ENCODE data around the gene NFIA. TPM values are rescaled to one million over a fixed set of nuclear protein-coding genes. Genes with fewer than 3 reads are reported as not detected.
A peak's percentile ranks its signal among the peaks of the same experiment; 100 is the strongest.

Gene NFIA
- total RNA-seq, 1 experiment from 2014 or later, result 38.6 TPM

DNA sequence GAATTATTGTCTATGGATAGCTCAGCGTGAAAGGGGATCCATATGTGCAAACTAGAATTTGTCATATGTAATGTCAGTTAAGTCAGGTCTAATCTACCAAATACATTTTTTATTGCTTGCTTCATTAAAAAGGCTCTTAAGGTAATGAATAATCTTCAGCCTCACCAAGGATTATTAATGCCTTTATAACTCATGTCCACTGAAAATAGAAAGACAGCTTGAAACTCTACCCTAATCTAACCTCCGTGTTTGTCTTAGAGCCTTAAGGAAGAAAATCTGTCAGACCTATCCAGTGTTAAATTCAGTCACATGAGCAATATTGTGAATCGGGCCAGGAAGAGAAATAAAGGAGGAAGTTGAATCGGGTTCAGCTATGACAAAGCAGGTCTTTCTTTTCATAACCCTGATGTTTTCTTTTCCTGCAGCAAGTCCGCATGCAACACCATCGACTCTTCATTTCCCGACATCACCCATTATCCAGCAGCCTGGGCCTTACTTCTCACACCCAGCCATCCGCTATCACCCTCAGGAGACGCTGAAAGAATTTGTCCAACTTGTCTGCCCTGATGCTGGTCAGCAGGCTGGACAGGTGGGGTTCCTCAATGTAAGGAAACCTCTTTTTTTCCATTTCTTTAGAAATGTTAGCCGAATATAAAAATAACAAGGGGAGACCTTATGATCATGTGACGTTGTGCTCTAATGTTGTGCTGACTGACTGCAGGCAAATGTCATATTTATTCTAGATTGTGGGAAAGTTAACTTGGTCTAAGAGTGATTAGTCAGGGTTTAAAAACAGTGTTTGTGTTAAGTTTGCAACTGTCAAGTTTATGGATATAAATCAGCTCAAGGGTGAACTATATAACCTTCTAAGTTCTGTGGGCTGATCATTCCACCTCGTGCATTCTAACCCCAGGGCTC, 321.6 kb downstream of the NFIA start:
- H3K4me1 Mint-ChIP-seq (ENCODE audit: low read depth, unreplicated experiment), result peaks cover 48% of the 10 kb centered on the region
- peak; percentile 19 for DNase-seq
- CTCF ChIA-PET, result interaction anchor here (1.1 kb wide), 1 partner anchor 17 kb away, joined by 4 read pairs; no protein-coding TSS in a partner anchor
- H3K4me3 Mint-ChIP-seq (ENCODE audit: low read depth, unreplicated experiment), result peak overlapping the region; percentile 40
- no peak for TF ChIP-seq CTCF (IDR thresholded peaks at IDR 0.05; ENCODE audit: unreplicated experiment)
- H3K27ac Mint-ChIP-seq (ENCODE audit: unreplicated experiment), result peak overlapping the region; percentile 82
- H3K36me3 Mint-ChIP-seq (ENCODE audit: insufficient read depth, unreplicated experiment), result peaks cover 12% of the 10 kb centered on the region
- H3K9me3 Mint-ChIP-seq (ENCODE audit: low read depth, unreplicated experiment), result no peaks in the 10 kb centered on the region
- no peaks in the 10 kb centered on the region for H3K27me3 Mint-ChIP-seq (ENCODE audit: unreplicated experiment)
- intact Hi-C loops (cut with micrococcal nuclease; ENCODE audit: unreplicated experiment), result loop anchor here (2.0 to 5.0 kb wide), 2 partner anchors 65 to 117 kb away; no protein-coding TSS in a partner anchor
- TSS peak; percentile 75 for BruUV-seq (replicated peaks)

GRCh38 chr1:61404597-61405376, 322.4 kb downstream of the NFIA start:
- H3K9me3 Mint-ChIP-seq (ENCODE audit: low read depth, unreplicated experiment), result no peaks in the 10 kb centered on the region
- H3K4me1 Mint-ChIP-seq (ENCODE audit: low read depth, unreplicated experiment), result peaks cover 42% of the 10 kb centered on the region
- CTCF ChIA-PET, result interaction anchor here (0.6 to 1.1 kb wide), 2 partner anchors 16 to 84 kb away, joined by 3 to 4 read pairs; no protein-coding TSS in a partner anchor
- H3K4me3 Mint-ChIP-seq (ENCODE audit: low read depth, unreplicated experiment), result no peak overlapping the region
- no peak for DNase-seq
- H3K36me3 Mint-ChIP-seq (ENCODE audit: insufficient read depth, unreplicated experiment), result peaks cover 12% of the 10 kb centered on the region
- BruUV-seq (replicated peaks), result no TSS peak
- peak overlapping the region; percentile 82 for H3K27ac Mint-ChIP-seq (ENCODE audit: unreplicated experiment)
- H3K27me3 Mint-ChIP-seq (ENCODE audit: unreplicated experiment), result no peaks in the 10 kb centered on the region
- intact Hi-C loops (cut with micrococcal nuclease; ENCODE audit: unreplicated experiment), result loop anchor here (2.0 to 5.0 kb wide), 2 partner anchors 66 to 117 kb away; no protein-coding TSS in a partner anchor
- no peak for TF ChIP-seq CTCF (IDR thresholded peaks at IDR 0.05; ENCODE audit: unreplicated experiment)

- Mint-ChIP-seq H3K4me1 (ENCODE audit: low read depth, unreplicated experiment) (peaks cover 29% of the 10 kb centered on the region), H3K9me3 (ENCODE audit: low read depth, unreplicated experiment) (no peaks in the 10 kb centered on the region), H3K36me3 (ENCODE audit: insufficient read depth, unreplicated experiment) (peaks cover 12% of the 10 kb centered on the region), H3K27ac (ENCODE audit: unreplicated experiment) (no peak overlapping the region), H3K4me3 (ENCODE audit: low read depth, unreplicated experiment) (no peak overlapping the region), H3K27me3 (ENCODE audit: unreplicated experiment) (no peaks in the 10 kb centered on the region)
- TF ChIP-seq CTCF (IDR thresholded peaks at IDR 0.05; ENCODE audit: unreplicated experiment), result no peak
- intact Hi-C loops (cut with micrococcal nuclease; ENCODE audit: unreplicated experiment), result no loop called here
- BruUV-seq (replicated peaks), result no TSS peak
- no peak for DNase-seq
- CTCF ChIA-PET, result interaction anchor here (0.7 kb wide), 1 partner anchor 544 kb away, joined by 6 read pairs; no protein-coding TSS in a partner anchor
Observed at GRCh38 chr1:61406467-61406866, 324.1 kb downstream of the NFIA start.

DNA sequence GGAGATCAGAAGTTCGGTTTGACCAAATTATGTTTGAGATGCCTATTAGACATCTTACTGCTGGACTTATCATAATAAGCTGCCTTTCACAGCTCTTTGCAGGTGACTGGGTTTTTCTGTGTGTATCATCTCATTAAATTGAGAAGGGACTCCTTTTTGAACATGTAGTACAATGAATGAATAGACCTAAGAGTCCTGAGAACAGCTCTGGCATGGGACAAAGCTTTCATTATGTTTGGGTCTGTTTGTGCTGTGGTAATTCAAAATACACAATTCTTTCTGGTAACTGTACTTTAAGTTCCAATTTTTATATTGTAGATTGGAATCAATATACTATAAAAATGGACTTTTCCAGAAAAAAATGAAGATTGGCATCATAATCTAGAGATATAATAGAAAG, 330.2 kb downstream of the NFIA start:
- TF ChIP-seq CTCF (IDR thresholded peaks at IDR 0.05; ENCODE audit: unreplicated experiment), result no peak
- H3K4me1 Mint-ChIP-seq (ENCODE audit: low read depth, unreplicated experiment), result no peaks in the 10 kb centered on the region
- intact Hi-C loops (cut with micrococcal nuclease; ENCODE audit: unreplicated experiment), result no loop called here
- CTCF ChIA-PET, result no interaction called here
- H3K36me3 Mint-ChIP-seq (ENCODE audit: insufficient read depth, unreplicated experiment), result no peaks in the 10 kb centered on the region
- no peak for DNase-seq
- H3K4me3 Mint-ChIP-seq (ENCODE audit: low read depth, unreplicated experiment), result no peak overlapping the region
- BruUV-seq (replicated peaks), result no TSS peak
- no peak overlapping the region for H3K27ac Mint-ChIP-seq (ENCODE audit: unreplicated experiment)
- no peaks in the 10 kb centered on the region for H3K27me3 Mint-ChIP-seq (ENCODE audit: unreplicated experiment)
- H3K9me3 Mint-ChIP-seq (ENCODE audit: low read depth, unreplicated experiment), result no peaks in the 10 kb centered on the region

Data from Calu3 (cell line).